PC-9 (cell line): ENCODE data around the gene MUC13.

Source experiments
- CTCF ChIP-seq: fragments of 200-600 bp; sonication (generic); conservative IDR thresholded peaks from 2 replicates; pipeline ENCODE4 v1.6.1; 2017; ENCODE audit warnings: mixed run types, antibody characterized with exemption, mild to moderate bottlenecking, moderate library complexity
- EZH2 ChIP-seq: fragments of 200-600 bp; sonication (generic); IDR thresholded peaks from 2 replicates; pipeline ENCODE4 v1.8.0; 2017; ENCODE audit warnings: antibody characterized with exemption, low read depth

- TF ChIP-seq CTCF (no peak), EZH2 (no peak)
Observed at GRCh38 chr3:124907957-124908356, 26.6 kb downstream of the MUC13 start.
